Natural killer cell (primary cell): Measurements from ENCODE around the gene XPOT. TPM values are rescaled to one million over a fixed set of nuclear protein-coding genes. Genes with fewer than 3 reads are reported as not detected.

Experiments
- ATAC-seq, 3 donors: fragments of 150-1000 bp in 2 of 3; fragments of 200-7000 bp in 1 of 3; cut with Tn5 transposase; 1 replicate in 1 of 3; 2 replicates in 2 of 3; pipeline ENCODE4 v1.10.0; 2021; ENCODE audit warnings: mild to moderate bottlenecking in 2 of 3, moderate library complexity in 2 of 3
- DNase-seq, 2 donors: peaks; one replicate each; pipeline versions ENCODE4 v3.0.0 to v3.0.0-alpha.2; 2013 to 2021; ENCODE audit warnings: mixed read lengths in 1 of 2
- H3K27ac ChIP-seq: one replicate; pipeline ENCODE4 v1.5.1; 2013; ENCODE audit warnings: mild to moderate bottlenecking, low read length
- H3K27me3 ChIP-seq: one replicate; pipeline ENCODE4 v1.6.1; 2013; ENCODE audit warnings: low read length; ENCODE audit not compliant: control insufficient read depth, insufficient read depth
- H3K36me3 ChIP-seq: one replicate; pipeline ENCODE4 v1.6.1; 2013; ENCODE audit warnings: low read length; ENCODE audit not compliant: control insufficient read depth, insufficient read depth
- H3K4me1 ChIP-seq: one replicate; pipeline ENCODE4 v1.6.1; 2013; ENCODE audit warnings: low read length; ENCODE audit not compliant: control insufficient read depth, insufficient read depth
- H3K4me3 ChIP-seq: one replicate; pipeline ENCODE4 v1.5.1; 2013; ENCODE audit warnings: low read length
- H3K9me3 ChIP-seq: one replicate; pipeline ENCODE4 v1.6.1; 2013; ENCODE audit warnings: low read length; ENCODE audit not compliant: control insufficient read depth, insufficient read depth
- H3K27ac Mint-ChIP-seq, 2 donors: one replicate each; pipeline ENCODE4 v1.8.0; 2022; ENCODE audit warnings: mild to moderate bottlenecking in 2 of 2, mixed read lengths in 2 of 2, moderate library complexity in 1 of 2
- H3K27me3 Mint-ChIP-seq, 2 donors: one replicate each; pipeline ENCODE4 v1.8.0; 2022; ENCODE audit warnings: low read depth in 2 of 2, mixed read lengths in 2 of 2
- H3K36me3 Mint-ChIP-seq: one replicate; pipeline ENCODE4 v1.8.0; 2022; ENCODE audit warnings: mixed read lengths
- H3K4me1 Mint-ChIP-seq, 2 donors: one replicate each; pipeline ENCODE4 v1.8.0; 2022; ENCODE audit warnings: mixed read lengths in 2 of 2
- H3K4me3 Mint-ChIP-seq: one replicate; pipeline ENCODE4 v1.8.0; 2022; ENCODE audit warnings: mild to moderate bottlenecking, moderate library complexity, mixed read lengths
- H3K9me3 Mint-ChIP-seq, 2 donors: one replicate each; pipeline ENCODE4 v1.8.0; 2022; ENCODE audit warnings: mixed read lengths in 2 of 2
- WGBS: methylation state at CpG from one replicate; pipeline ENCODE4 v1.1.7; 2013; ENCODE audit warnings: missing lambda C conversion rate; ENCODE audit not compliant: insufficient coverage; 5-methylcytosine and 5-hydroxymethylcytosine counted together
- intact Hi-C: fragments of 100-400 bp; cut with micrococcal nuclease; formaldehyde crosslinking; loops from one replicate; pipeline ENCODE4 v1.14.2; 2022
- total RNA-seq, 4 donors: library from RNA; stranded (reverse); fragments of 120-200 nt in 1 of 4; gene quantifications; one replicate each; pipeline versions ENCODE4 v1.2.3 to v1.2.4, GENCODE V29; 2013 to 2022
- TF ChIP-seq, protein P1 (sequence below): fragments of 200-600 bp; IDR thresholded peaks from one replicate; pipeline ENCODE4 v1.8.0; 2022; ENCODE audit warnings: antibody characterized with exemption

The XPOT gene
- total RNA-seq, 3 donors from 2014 or later (not counting 1 experiment from before 2014, with no cell fraction given): 39.8 to 51.5 (median 45.0) TPM

DNA sequence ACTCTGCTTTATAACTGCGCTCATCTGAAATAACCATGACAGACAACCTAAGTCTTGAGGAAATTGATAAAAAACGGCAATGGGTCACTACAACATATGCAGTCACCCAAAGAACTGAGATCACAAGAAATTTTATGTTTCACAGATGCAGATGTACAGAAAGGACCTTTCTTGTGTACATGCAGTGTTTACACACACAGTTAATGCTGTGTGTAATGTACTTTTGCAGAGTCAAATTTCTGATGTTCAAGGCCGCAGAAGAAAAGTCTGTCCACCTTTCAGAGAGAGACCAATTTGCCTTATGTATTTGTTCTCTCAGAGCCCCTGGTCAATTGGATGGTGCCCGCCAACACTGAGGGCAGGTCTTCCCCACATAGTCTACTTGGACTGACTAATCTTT, 24.8 kb downstream of the XPOT start:
- DNase-seq (no peak), ATAC-seq (no peak)
- H3K9me3 Mint-ChIP-seq: no peaks in the 10 kb centered on the region
- WGBS: 96% methylated on average over 4 of the region's 4 CpGs
- H3K4me3 Mint-ChIP-seq: no peak overlapping the region
- no peaks in the 10 kb centered on the region for H3K4me1 Mint-ChIP-seq
- H3K4me3 ChIP-seq: no peak overlapping the region
- TF ChIP-seq, protein P1, sequence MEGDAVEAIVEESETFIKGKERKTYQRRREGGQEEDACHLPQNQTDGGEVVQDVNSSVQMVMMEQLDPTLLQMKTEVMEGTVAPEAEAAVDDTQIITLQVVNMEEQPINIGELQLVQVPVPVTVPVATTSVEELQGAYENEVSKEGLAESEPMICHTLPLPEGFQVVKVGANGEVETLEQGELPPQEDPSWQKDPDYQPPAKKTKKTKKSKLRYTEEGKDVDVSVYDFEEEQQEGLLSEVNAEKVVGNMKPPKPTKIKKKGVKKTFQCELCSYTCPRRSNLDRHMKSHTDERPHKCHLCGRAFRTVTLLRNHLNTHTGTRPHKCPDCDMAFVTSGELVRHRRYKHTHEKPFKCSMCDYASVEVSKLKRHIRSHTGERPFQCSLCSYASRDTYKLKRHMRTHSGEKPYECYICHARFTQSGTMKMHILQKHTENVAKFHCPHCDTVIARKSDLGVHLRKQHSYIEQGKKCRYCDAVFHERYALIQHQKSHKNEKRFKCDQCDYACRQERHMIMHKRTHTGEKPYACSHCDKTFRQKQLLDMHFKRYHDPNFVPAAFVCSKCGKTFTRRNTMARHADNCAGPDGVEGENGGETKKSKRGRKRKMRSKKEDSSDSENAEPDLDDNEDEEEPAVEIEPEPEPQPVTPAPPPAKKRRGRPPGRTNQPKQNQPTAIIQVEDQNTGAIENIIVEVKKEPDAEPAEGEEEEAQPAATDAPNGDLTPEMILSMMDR: no peak
- H3K4me1 ChIP-seq: no peaks in the 10 kb centered on the region
- no peaks in the 10 kb centered on the region for H3K27me3 Mint-ChIP-seq
- intact Hi-C loops: no loop called here
- no peak overlapping the region for H3K27ac ChIP-seq
- no peaks in the 10 kb centered on the region for H3K9me3 ChIP-seq
- no peaks in the 10 kb centered on the region for H3K27me3 ChIP-seq
- peaks cover 32% of the 10 kb centered on the region for H3K36me3 Mint-ChIP-seq
- peaks cover 89% of the 10 kb centered on the region for H3K36me3 ChIP-seq
- no peak overlapping the region for H3K27ac Mint-ChIP-seq

DNA sequence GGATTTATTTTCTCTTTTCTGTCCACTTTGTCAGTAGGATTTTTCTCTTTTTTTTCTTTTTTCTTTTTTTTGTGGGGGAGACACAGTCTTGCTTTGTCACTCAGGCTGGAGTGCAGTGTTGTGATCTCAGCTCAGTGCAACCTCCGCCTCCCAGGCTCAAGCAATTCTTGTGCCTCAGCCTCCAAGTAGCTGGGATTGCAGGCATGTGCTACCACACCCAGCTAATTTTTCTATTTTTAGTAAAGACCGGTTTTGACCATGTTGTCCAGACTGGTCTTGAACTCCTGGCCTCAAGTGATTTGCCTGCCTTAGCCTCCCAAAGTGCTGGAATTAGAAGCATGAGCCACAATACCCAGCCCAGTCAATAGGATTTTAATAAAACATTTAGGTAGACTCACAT, 26.7 kb downstream of the XPOT start:
- Mint-ChIP-seq H3K36me3 (peaks cover 39% of the 10 kb centered on the region), H3K4me3 (no peak overlapping the region), H3K9me3 (no peaks in the 10 kb centered on the region), H3K4me1 (no peaks in the 10 kb centered on the region), H3K27me3 (no peaks in the 10 kb centered on the region), H3K27ac (no peak overlapping the region)
- ATAC-seq (no peak), DNase-seq (no peak)
- WGBS: 100% methylated on average over 2 of the region's 2 CpGs
- H3K4me3 ChIP-seq: no peak overlapping the region
- H3K27ac ChIP-seq: no peak overlapping the region
- no peaks in the 10 kb centered on the region for H3K9me3 ChIP-seq
- intact Hi-C loops: no loop called here
- H3K36me3 ChIP-seq: peaks cover 88% of the 10 kb centered on the region
- H3K27me3 ChIP-seq: no peaks in the 10 kb centered on the region
- no peaks in the 10 kb centered on the region for H3K4me1 ChIP-seq
- TF ChIP-seq, protein P1: no peak

DNA sequence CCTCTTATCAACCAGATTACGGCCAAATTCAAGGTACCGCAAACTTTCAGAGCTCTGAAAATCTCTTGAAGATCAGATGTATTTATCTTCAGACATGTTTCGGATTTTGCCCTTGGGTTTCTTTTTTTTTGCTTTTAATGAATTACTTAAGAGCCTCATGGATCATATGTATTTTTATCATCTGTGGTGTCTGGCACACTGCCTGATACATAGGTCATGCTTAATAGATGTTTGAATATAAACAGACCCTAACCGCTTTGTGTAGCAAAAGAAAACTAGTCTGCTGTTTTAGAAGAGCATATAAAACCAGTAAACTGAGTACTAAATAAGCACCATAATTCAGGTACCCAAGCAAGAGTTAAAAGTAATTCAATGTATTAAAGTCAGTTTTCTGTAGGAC, 27.6 kb downstream of the XPOT start:
- DNase-seq: no peak
- H3K9me3 ChIP-seq: no peaks in the 10 kb centered on the region
- Mint-ChIP-seq H3K4me1 (no peaks in the 10 kb centered on the region), H3K9me3 (no peaks in the 10 kb centered on the region), H3K27ac (no peak overlapping the region), H3K4me3 (no peak overlapping the region), H3K36me3 (peaks cover 42% of the 10 kb centered on the region), H3K27me3 (no peaks in the 10 kb centered on the region)
- intact Hi-C loops: no loop called here
- H3K4me3 ChIP-seq: no peak overlapping the region
- H3K36me3 ChIP-seq: peaks cover 90% of the 10 kb centered on the region
- H3K27me3 ChIP-seq: no peaks in the 10 kb centered on the region
- no peak overlapping the region for H3K27ac ChIP-seq
- no peak for ATAC-seq
- 95% methylated on average over 4 of the region's 4 CpGs for WGBS
- H3K4me1 ChIP-seq: no peaks in the 10 kb centered on the region
- TF ChIP-seq, protein P1: no peak

DNA sequence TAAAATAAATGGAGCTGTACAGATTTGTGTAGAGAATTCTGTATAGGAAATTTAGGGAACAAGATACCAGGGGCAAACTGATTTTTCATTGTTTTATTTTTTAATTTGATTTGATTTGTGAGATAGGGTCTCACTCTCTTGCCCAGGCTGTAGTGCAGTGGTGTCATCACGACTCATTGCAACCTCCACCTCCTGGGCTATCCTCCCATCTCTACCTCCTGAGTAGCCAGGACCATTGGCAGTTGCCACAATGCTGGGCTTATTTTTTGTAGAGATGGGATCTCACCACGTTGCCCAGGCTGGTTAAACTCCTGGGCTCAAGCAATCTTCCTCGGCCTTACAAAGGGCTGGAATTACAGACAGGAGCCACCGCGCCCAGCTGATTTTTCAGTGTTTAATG, 29.7 kb downstream of the XPOT start:
- H3K27me3 Mint-ChIP-seq: no peaks in the 10 kb centered on the region
- Histone ChIP-seq H3K27me3 (no peaks in the 10 kb centered on the region), H3K36me3 (peaks cover 78% of the 10 kb centered on the region), H3K4me3 (no peak overlapping the region), H3K27ac (no peak overlapping the region), H3K4me1 (no peaks in the 10 kb centered on the region), H3K9me3 (no peaks in the 10 kb centered on the region)
- no peak for ATAC-seq
- no peaks in the 10 kb centered on the region for H3K9me3 Mint-ChIP-seq
- intact Hi-C loops: no loop called here
- no peak for DNase-seq
- H3K36me3 Mint-ChIP-seq: peaks cover 40% of the 10 kb centered on the region
- 96% methylated on average over 4 of the region's 5 CpGs for WGBS
- H3K4me3 Mint-ChIP-seq: no peak overlapping the region
- no peak overlapping the region for H3K27ac Mint-ChIP-seq
- TF ChIP-seq, protein P1: no peak
- H3K4me1 Mint-ChIP-seq: no peaks in the 10 kb centered on the region
